GM21447 (cell line): ENCODE results near the gene EIF2D.

Experiments used
- ATAC-seq: cut with Tn5 transposase; IDR thresholded peaks from one replicate; pipeline ENCODE4 v1.9.1; 2021; ENCODE audit not compliant: unreplicated experiment

EIF2D gene

DNA sequence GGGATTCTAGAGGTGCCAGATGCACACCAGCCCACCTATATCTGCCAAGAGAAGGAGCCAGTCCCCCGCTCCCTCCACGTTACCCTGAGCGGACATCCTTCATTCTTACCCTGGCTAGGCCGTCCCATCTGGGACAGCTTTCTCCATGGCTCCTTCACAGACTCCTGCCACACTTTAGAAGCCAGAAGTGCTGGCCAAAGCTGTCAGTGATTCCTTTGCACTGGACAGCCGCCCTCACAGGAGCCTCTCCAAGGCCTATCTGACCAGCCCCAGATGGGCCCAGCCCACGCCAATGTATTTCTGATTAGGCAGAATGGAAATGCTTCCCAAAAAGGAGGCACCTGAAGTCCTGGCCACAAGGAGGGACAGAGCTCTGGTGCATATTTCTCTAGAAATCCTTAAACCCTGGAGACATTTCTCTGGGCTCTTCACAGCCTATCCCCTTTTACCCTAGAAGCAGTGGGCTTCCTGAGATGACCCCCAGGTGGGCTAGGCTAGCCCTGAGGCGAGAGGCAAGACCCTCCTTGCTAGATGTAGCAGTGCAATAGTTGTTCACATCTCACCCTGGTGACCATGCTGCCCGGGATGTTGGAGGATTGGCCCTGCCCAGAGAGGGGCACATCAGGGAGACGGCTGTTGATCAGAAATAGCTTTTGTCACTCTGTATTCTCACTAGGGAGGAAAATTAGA lies 60.8 kb downstream of the EIF2D start:
- no peak for ATAC-seq

GRCh38 chr1:206550446-206550845 lies 61.8 kb downstream of the EIF2D start:
- ATAC-seq = no peak

GRCh38 chr1:206547104-206547503 lies 65.2 kb downstream of the EIF2D start:
- ATAC-seq = no peak

DNA sequence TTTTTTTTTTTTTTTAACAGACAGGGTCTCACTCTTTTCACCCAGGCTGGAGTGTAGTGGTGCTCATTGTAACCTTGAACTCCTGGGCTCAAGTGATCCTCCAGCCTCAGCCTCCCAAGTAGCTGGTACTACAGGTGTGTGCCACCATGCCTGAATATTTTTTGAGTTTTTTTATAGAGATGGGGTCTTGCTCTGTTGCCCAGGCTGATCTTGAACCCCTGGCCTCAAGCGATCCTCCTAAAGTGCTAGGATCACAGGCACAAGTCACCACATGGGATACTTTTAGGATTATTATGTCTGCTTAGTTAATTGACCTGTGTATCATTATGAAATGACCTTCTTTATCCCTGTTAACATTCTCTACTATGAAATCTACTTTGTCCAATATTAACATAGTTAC lies 66.9 kb downstream of the EIF2D start:
- ATAC-seq = no peak

DNA sequence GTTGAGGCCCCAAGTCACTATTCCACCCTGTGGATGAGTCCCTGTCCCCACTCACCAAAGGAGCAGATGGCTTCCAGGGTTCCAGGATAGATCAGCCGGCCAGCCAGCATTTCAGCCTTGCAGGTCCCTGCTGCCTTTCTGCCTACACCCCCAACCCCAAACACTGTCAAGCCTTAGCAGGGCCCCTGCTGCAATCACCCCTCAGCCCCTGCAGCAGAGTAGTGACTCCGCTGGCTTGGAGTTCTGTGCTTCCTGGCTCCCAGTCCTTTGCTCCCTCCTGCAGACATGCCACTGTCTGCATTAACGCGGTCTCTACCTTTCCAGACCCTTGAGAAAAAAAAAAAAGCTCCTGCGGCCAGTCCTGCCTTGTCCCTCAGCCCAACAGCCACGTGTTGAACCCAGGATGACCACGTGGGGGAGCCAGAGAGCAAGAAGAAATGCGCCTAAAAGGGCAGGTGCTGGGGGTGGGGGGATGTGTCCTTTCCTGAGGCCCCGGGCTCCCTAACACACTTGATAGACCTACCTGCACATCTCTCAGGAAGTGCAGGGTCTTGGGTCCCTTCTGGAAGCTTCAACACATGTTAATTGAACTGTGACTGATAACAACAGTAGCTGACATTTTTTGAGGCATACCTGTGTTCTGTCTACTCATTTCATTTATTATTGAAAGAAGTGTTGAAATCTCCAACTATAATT lies 67.6 kb downstream of the EIF2D start:
- ATAC-seq = no peak
